ENCODE data around the gene ST3GAL2. TPM values are rescaled to one million over a fixed set of nuclear protein-coding genes. Genes with fewer than 3 reads are reported as not detected.

Gene ST3GAL2
- total RNA-seq, 1 donor from 2014 or later = 57.4 TPM

DNA sequence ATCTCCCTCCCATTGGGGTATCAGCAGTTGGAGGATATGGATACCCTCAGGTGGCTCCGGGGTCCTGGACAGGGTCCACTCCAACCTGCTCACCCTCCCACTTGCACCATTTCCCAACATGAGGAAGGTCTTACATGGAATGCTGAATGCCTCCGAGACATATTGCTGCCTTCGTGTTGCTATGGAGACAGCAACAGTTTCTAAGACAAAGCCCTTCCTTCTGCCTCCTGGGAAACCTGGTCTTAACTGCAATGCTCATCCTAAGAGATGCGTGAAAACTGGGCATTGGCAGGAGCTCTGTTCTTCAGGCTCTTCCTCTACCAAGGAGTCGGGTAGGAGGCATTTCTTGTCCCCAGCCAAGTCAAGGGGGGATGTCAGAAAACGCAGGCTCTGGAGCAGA, 45.2 kb downstream of the ST3GAL2 start:
- DNase-seq = no peak
- Mint-ChIP-seq H3K4me3 (no peak overlapping the region), H3K9me3 (no peaks in the 10 kb centered on the region), H3K4me1 (peaks cover 5% of the 10 kb centered on the region), H3K27ac (no peak overlapping the region), H3K36me3 (ENCODE audit: low read depth) (peaks cover 20% of the 10 kb centered on the region), H3K27me3 (no peaks in the 10 kb centered on the region)
- intact Hi-C loops (cut with micrococcal nuclease) = no loop called here
- ChIA-PET POLR2A (interaction anchor here (0.6 to 1.5 kb wide), 4 partner anchors 8 to 65 kb away, joined by 4 to 8 read pairs (median 6); partner anchors contain the start of gene FCSK), CTCF (interaction anchor here (1.0 to 1.8 kb wide), 5 partner anchors 10 to 83 kb away, joined by 3 to 9 read pairs (median 4); no protein-coding TSS in a partner anchor)
- TF ChIP-seq, protein P1, sequence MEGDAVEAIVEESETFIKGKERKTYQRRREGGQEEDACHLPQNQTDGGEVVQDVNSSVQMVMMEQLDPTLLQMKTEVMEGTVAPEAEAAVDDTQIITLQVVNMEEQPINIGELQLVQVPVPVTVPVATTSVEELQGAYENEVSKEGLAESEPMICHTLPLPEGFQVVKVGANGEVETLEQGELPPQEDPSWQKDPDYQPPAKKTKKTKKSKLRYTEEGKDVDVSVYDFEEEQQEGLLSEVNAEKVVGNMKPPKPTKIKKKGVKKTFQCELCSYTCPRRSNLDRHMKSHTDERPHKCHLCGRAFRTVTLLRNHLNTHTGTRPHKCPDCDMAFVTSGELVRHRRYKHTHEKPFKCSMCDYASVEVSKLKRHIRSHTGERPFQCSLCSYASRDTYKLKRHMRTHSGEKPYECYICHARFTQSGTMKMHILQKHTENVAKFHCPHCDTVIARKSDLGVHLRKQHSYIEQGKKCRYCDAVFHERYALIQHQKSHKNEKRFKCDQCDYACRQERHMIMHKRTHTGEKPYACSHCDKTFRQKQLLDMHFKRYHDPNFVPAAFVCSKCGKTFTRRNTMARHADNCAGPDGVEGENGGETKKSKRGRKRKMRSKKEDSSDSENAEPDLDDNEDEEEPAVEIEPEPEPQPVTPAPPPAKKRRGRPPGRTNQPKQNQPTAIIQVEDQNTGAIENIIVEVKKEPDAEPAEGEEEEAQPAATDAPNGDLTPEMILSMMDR (IDR thresholded peaks at IDR 0.05) = no peak
- ATAC-seq (ENCODE audit: low read depth) = no peak

DNA sequence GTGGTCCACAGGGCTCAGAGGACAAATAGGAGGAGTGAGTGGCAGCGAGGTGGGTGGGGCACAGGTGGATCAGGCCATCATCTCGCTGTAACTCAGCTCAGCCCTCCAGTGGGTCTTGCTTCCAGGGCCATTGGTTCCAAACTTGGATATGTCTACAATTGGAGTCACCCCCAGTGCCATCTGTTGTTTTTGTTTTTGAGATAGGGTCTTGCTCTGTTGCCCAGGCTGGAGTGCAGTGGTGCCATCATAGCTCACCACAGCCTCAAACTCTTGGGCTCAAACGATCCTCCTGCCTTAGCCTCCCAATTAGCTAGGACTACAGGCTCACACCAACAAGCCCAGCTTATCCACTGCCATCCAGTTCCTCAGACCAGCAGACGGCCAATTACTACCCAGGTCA, 46.3 kb downstream of the ST3GAL2 start:
- ATAC-seq (ENCODE audit: low read depth) (no peak), DNase-seq (no peak)
- CTCF ChIA-PET = interaction anchor here (0.5 to 1.1 kb wide), 2 partner anchors 61 to 94 kb away, joined by 3 read pairs; no protein-coding TSS in a partner anchor
- H3K27me3 Mint-ChIP-seq = no peaks in the 10 kb centered on the region
- intact Hi-C loops (cut with micrococcal nuclease) = no loop called here
- H3K4me1 Mint-ChIP-seq = peaks cover 5% of the 10 kb centered on the region
- H3K9me3 Mint-ChIP-seq = no peaks in the 10 kb centered on the region
- no peak overlapping the region for H3K4me3 Mint-ChIP-seq
- POLR2A ChIA-PET = interaction anchor here (0.7 kb wide), 1 partner anchor 40 kb away, joined by 4 read pairs; no protein-coding TSS in a partner anchor
- TF ChIP-seq, protein P1 (IDR thresholded peaks at IDR 0.05) = no peak
- H3K27ac Mint-ChIP-seq = no peak overlapping the region
- H3K36me3 Mint-ChIP-seq (ENCODE audit: low read depth) = peaks cover 22% of the 10 kb centered on the region

DNA sequence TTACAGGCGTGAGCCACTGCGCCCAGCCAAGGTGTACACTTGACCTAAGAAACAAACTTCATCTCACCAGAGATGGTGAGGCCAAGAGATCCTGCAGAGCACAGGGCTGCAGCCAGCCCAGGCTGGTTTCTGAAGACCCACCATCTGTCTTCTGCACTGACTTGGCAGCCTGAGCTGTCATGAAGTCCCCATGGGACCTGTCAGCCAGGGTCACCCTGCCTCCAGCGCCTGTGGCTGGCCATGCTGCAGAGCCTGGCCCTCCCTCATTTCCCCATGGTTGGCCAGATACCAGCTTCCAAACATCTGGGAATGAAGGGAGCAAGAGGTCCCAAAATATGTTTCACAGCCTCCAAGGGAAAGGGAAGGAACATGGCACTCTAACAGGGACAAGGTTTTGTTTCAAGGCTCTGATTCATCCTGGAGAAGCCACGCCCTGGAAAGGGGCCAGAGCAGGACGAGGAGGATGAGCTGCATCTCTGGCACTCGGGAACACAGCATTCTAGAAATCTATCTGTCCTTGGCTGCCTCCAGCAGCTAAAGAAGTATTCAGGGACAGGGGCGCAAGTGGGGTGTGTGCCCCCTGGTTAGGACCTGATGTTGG, 46.9 kb downstream of the ST3GAL2 start:
- intact Hi-C loops (cut with micrococcal nuclease) = no loop called here
- Mint-ChIP-seq H3K4me1 (peaks cover 5% of the 10 kb centered on the region), H3K4me3 (no peak overlapping the region), H3K27ac (no peak overlapping the region), H3K9me3 (no peaks in the 10 kb centered on the region), H3K36me3 (ENCODE audit: low read depth) (peaks cover 23% of the 10 kb centered on the region), H3K27me3 (no peaks in the 10 kb centered on the region)
- ATAC-seq (ENCODE audit: low read depth) (no peak), DNase-seq (no peak)
- ChIA-PET CTCF (interaction anchor here (0.5 to 1.1 kb wide), 2 partner anchors 62 to 95 kb away, joined by 3 read pairs; no protein-coding TSS in a partner anchor), POLR2A (interaction anchor here (0.6 to 0.9 kb wide), 2 partner anchors 11 to 131 kb away, joined by 3 to 4 read pairs; partner anchors contain the start of gene COG4)
- TF ChIP-seq, protein P1 (IDR thresholded peaks at IDR 0.05) = no peak

DNA sequence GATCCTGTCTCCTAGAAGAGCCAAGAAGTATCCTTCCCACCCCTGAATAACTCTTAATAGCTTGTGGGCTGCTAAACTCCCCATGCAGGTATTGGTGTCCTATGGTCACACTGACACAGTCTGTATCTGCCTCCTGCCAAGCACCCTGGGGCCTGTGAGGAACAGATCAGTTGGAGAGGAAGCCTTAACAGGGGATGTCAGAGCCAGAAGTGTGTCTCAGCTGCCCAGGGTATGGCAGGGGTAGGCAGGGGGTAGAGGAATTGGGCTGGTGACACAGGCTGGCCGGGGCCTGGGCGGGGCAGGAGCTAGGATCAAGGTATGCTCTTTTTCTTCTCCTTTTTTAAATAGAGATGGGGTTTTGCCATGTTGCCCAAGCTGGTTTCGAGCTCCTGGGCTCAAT, 47.5 kb downstream of the ST3GAL2 start:
- TF ChIP-seq, protein P1 (IDR thresholded peaks at IDR 0.05) = no peak
- ATAC-seq (ENCODE audit: low read depth) (no peak), DNase-seq (no peak)
- H3K4me3 Mint-ChIP-seq = no peak overlapping the region
- H3K36me3 Mint-ChIP-seq (ENCODE audit: low read depth) = peaks cover 21% of the 10 kb centered on the region
- ChIA-PET POLR2A (interaction anchor here (0.6 to 0.9 kb wide), 2 partner anchors 10 to 132 kb away, joined by 3 to 4 read pairs; partner anchors contain the start of gene COG4), CTCF (interaction anchor here (1.1 kb wide), 1 partner anchor 62 kb away, joined by 3 read pairs; no protein-coding TSS in a partner anchor)
- H3K27me3 Mint-ChIP-seq = no peaks in the 10 kb centered on the region
- intact Hi-C loops (cut with micrococcal nuclease) = no loop called here
- no peak overlapping the region for H3K27ac Mint-ChIP-seq
- H3K9me3 Mint-ChIP-seq = no peaks in the 10 kb centered on the region
- H3K4me1 Mint-ChIP-seq = peaks cover 5% of the 10 kb centered on the region

DNA sequence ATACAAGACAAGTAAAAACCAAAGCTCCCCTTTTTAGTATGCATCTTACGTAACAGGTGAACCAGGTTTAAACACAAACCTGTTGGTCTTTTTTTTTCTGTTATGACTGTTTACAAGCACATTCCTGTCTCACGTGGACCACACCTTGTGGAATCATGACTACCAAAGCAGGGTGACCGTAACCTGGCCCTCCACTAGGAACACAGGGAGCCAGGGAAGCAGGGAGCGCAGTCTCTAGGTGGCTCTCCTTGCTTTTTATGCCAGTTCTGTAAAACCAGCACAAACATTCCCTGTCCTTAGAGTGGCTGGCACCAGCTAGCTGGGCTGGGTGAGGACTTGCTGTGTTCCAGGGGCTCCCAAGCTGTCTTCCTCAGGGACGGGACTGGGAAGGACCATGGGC, 48.1 kb downstream of the ST3GAL2 start:
- CTCF ChIA-PET = no interaction called here
- H3K36me3 Mint-ChIP-seq (ENCODE audit: low read depth) = peaks cover 21% of the 10 kb centered on the region

More for the DNA sequence above, 48.1 kb downstream of the ST3GAL2 start:
- TF ChIP-seq, protein P1 (IDR thresholded peaks at IDR 0.05) = no peak
- H3K4me3 Mint-ChIP-seq = no peak overlapping the region
- intact Hi-C loops (cut with micrococcal nuclease) = no loop called here
- ATAC-seq (ENCODE audit: low read depth) = no peak
- DNase-seq = no peak
- POLR2A ChIA-PET = no interaction called here
- peaks cover 5% of the 10 kb centered on the region for H3K4me1 Mint-ChIP-seq
- H3K27me3 Mint-ChIP-seq = no peaks in the 10 kb centered on the region
- no peaks in the 10 kb centered on the region for H3K9me3 Mint-ChIP-seq
- H3K27ac Mint-ChIP-seq = no peak overlapping the region

Data from activated B cell treated with CpG ODN at 0.5 μM for 24 hours (primary cell).